ENCODE data around the gene PREP.
"Not testable (repeated sequence)": the region's sequence is repeated elsewhere in the genome, so short reads cannot be mapped to it uniquely, and the experiment has no call there.

PREP gene

GRCh38 chr6:105276374-105276773 lies 126.5 kb downstream of the PREP start:
- DNase-seq (ENCODE audit: insufficient read length, low spot score): no peak
- FAIRE-seq: no peak

- DNase-seq (ENCODE audit: insufficient read length, low spot score) (no peak), FAIRE-seq (no peak)
Measured at GRCh38 chr6:105275542-105275941, 127.3 kb downstream of the PREP start.

- FAIRE-seq (no peak), DNase-seq (ENCODE audit: insufficient read length, low spot score) (no peak)
Measured at GRCh38 chr6:105274678-105275077, 128.2 kb downstream of the PREP start.

- DNase-seq (ENCODE audit: insufficient read length, low spot score): no peak
- no peak for FAIRE-seq
Measured at GRCh38 chr6:105273589-105273988, 129.3 kb downstream of the PREP start.

GRCh38 chr6:105272786-105273185 lies 130.1 kb downstream of the PREP start:
- FAIRE-seq (no peak), DNase-seq (ENCODE audit: insufficient read length, low spot score) (no peak)

- FAIRE-seq: no peak
- DNase-seq (ENCODE audit: insufficient read length, low spot score): no peak
Measured at GRCh38 chr6:105270511-105270910, 132.4 kb downstream of the PREP start.

DNA sequence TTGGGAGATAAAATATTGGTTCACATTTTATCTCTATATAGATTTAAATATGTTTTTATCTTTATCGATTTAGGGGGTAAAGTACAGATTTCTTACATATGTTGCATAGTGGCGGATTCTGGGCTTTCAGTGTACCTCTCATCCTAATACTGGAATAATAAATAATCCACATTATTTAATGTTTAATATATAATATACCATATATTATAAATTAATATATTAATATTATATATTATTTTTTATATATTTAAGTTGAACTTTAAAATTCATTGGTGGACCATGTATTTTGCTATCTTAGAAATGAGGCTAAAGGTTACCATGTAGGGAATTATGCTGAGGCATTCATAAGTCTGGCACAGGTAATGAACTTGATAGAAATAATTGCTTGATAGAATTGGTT lies 133.5 kb downstream of the PREP start:
- FAIRE-seq: no peak

GRCh38 chr6:105263685-105264610 lies 138.9 kb downstream of the PREP start:
- DNase-seq (ENCODE audit: insufficient read length, low spot score) (no peak), FAIRE-seq (no peak)

More for the DNA sequence above, 133.5 kb downstream of the PREP start:
- no peak for DNase-seq (ENCODE audit: insufficient read length, low spot score)

DNA sequence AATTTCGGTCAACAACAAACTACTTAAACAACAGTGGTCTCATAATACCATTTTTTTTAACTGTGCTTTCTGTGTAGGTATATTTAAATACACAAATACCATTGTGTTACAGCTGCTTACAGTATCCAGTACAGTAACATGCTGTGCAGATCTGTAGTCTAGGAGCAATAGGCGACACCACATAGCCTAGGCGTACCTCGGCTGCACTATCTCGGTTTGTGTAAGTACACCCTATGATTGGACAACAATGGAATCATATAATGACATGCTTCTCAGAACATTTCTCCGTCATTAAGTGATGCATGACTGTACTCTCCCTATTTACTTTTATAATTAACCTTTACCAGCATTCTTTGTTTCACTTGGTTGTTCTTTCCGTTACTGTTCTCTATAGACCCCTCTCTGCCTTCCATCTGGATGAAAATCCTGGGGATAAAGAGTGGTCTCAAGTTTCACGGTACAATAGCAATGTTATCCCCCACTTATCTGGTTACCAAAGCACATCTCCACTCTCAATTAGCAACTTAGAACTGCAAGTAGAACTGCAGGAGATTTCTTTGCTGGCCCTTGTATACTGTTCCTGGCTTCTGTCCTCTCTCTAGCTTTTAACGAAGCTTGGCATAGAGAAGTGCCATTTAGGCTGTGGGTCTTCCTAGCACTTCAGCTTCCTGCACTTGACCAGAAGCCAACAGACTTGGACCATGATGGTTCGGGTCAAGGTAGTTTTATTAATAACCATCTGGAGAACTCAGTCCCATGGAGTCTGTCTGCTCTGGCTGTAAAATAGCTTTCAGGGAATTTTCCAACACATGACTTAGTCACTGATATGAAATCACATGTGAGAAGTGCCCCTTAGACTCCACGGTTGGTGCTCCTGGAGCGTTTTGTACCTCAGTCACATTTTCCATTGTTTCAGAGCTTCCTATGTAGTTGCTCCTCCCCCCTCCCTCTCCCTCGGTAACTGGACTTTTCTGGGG lies 142.7 kb downstream of the PREP start:
- no peak for FAIRE-seq
- DNase-seq (ENCODE audit: insufficient read length, low spot score): no peak

DNA sequence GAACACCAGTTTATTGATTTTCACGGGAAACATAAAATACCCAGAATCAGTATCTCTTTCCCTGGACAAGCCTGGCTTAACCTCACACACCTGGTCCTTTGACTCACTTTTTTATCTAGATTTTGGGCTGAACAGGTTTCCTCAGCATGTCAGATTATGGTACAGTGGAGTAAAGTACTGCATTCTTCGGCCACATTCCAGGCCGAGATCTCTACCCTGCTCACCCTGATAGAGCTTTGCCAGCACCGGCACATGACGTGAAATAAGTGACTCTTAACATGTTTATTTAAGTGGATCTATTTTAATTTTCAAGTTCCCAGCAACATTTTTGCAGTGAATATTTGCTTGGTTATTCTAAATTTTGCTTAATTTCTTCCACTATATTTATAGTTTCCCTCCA lies 144.1 kb downstream of the PREP start:
- FAIRE-seq (no peak), DNase-seq (ENCODE audit: insufficient read length, low spot score) (no peak)

DNA sequence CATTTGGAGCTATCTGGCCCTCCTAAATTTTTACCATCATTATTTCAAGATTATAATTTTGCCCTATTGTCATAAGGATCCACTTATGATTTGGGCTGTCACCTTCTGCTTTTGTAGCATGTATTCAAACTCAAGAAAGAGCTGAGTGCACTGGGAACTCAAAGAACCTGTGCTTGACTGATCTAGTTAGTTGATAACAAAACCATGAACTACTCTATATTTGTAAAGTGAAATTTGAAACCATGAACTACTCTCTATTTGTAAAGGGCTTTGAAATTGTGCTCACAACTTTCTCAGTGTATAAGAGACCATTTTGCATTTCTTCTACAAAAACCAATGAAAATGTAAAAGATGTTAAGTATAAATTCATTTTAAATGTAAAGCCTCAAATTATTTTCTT lies 145.5 kb downstream of the PREP start:
- DNase-seq (ENCODE audit: insufficient read length, low spot score): no peak

GRCh38 chr6:105256619-105257018 lies 146.3 kb downstream of the PREP start:
- no peak for DNase-seq (ENCODE audit: insufficient read length, low spot score)
- no peak for FAIRE-seq

More for the DNA sequence above, 145.5 kb downstream of the PREP start:
- no peak for FAIRE-seq

DNA sequence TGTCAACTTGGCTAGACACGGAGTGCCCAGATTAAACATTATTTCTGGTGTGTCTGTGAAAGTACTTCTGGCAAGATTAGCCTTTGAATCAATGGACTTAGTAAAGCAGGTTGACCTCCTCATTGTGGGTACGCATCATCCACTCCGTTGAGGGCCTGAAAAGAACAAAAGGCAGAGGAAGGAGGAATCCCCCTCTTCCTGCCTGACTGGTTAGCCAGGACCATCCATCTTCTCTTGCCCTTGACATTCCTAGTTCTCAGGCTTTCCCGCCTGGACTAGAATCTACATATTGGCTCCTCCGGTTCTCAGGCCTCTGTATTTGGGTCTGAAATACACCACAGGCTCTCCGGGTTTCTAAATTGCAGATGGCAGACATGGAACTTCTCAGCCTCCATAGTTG lies 149.1 kb downstream of the PREP start:
- no peak for FAIRE-seq
- DNase-seq (ENCODE audit: insufficient read length, low spot score): no peak

DNA sequence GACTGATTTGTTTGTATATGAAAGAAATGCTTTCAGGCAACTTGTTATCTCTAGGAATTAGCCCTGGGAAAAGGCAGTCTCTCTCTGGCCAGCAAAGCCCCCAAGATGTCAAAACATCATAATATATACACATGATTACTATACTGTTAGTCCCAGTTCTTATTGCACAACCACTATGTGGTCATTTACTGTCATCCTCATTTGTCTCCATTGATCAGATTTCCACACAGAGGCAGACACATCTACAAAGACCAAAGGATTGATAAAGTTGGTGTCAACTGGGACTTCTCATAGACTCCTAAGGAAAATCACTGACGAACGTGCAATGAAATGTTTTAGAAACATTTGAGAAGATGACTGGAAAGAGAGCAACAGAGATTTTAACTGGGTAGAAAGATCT lies 151.2 kb downstream of the PREP start:
- no peak for FAIRE-seq
- DNase-seq (ENCODE audit: insufficient read length, low spot score): no peak

DNA sequence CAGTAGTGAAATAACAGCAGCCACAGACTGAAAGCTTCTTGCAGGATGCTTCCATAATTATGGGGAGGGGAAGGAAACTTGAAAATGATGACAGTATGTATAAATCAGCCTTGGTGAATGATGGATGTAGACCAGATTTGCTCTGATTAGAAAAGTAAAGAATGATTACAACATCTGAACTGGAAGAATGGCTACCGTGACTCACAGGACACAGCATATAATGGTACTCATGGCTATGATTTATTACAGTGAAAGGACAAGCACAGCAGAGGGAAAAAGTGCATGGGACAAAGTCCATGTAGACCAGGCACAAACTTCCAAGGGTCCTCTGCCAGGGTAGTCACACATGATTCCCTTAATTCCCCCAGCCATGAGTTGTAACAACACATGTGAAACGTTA lies 152.3 kb downstream of the PREP start:
- FAIRE-seq (no peak), DNase-seq (ENCODE audit: insufficient read length, low spot score) (no peak)

DNA sequence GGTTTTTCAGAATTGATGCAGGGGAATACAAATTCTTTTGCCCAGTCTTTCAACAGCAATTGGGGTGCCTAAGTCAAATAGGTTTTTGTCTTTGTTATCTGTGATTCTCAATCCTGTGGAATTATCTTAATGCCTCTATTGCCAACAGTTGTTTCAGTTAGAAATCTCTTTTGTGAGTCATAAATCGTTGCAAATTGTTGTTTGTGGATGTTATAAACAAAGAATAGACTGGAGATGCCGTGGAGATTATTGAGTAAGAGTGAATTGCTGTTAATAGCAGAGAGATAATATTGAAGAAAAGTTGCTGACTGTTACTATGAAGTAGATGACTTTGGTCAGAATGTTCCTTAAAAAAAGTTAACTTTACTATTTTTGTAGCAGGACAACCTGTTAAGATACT lies 159.4 kb downstream of the PREP start:
- no peak for DNase-seq (ENCODE audit: insufficient read length, low spot score)
- no peak for FAIRE-seq

DNA sequence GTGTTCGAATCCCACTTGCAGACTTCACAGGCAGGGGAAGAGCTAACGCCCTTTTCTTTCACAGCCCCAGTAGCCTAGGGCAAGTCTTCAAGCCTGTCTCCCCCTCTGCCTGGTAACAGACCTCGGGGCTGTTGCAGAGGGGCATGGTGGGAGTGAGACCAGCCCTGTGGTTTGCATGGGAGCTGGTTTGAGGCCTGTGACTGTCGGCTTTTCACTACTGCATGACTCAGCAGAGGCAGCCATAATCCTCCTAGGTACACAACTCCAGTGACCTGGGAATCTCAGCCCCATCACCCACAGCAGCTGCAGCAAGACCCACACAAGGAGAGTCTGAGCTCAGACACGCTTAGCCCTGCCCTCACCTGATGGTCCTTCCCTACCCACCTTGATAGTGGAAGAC lies 167.7 kb downstream of the PREP start:
- DNase-seq (ENCODE audit: insufficient read length, low spot score): no peak
- no peak for FAIRE-seq

DNA sequence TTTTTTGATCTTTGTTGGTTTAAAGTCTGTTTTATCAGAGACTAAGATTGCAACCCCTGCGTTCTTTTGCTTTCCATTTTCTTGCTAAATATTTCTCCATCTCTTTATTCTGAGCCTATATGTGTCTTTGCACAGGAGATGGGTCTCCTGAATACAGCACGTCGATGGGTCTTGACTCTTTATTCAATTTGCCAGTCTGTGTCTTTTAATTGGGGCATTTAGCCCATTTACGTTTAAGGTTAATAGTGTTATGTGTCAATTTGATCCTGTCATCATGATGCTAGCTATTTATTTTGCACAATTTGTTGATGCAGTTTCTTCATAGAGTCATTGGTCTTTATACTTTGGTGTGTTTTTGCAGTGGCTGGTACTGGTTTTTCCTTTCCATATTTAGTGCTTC lies 171.1 kb downstream of the PREP start:
- FAIRE-seq; DNase-seq (ENCODE audit: insufficient read length, low spot score): not testable (repeated sequence)

All from GM19239 (cell line).